ENCODE measurements around the gene CIAPIN1.
"Not testable (repeated sequence)": the region's sequence is repeated elsewhere in the genome, so short reads cannot be mapped to it uniquely, and the experiment has no call there.

DNA sequence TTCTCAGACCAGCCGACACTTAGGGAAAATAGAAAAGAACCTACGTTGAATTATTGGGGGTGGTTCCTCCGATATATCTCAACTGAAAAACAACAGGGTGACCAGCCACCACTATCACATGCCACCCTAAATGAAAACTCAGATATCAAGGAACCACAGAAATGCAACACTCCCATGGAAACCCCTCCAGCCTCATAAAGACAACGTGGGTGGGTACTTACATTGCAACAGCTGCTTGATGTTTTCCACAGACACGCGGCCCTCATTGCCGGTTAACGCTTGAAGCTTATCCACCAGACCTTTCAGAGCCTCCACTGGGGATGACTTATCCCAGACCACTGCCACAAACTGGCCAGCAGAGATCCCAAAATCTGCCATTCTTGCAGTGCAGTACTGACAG lies 6.6 kb downstream of the CIAPIN1 start:
- not testable (repeated sequence) for TF ChIP-seq POLR2A (IDR thresholded peaks at IDR 0.05)
- TF ChIP-seq, protein P1, sequence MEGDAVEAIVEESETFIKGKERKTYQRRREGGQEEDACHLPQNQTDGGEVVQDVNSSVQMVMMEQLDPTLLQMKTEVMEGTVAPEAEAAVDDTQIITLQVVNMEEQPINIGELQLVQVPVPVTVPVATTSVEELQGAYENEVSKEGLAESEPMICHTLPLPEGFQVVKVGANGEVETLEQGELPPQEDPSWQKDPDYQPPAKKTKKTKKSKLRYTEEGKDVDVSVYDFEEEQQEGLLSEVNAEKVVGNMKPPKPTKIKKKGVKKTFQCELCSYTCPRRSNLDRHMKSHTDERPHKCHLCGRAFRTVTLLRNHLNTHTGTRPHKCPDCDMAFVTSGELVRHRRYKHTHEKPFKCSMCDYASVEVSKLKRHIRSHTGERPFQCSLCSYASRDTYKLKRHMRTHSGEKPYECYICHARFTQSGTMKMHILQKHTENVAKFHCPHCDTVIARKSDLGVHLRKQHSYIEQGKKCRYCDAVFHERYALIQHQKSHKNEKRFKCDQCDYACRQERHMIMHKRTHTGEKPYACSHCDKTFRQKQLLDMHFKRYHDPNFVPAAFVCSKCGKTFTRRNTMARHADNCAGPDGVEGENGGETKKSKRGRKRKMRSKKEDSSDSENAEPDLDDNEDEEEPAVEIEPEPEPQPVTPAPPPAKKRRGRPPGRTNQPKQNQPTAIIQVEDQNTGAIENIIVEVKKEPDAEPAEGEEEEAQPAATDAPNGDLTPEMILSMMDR (IDR thresholded peaks at IDR 0.05) = not testable (repeated sequence)
